Ectodermal cell (in vitro differentiated cells): ENCODE results near the gene RPL15.

Source experiments
- H3K27ac ChIP-seq: 2 replicates; pipeline ENCODE4 v1.7.0; 2013; ENCODE audit warnings: mild to moderate bottlenecking, low read depth, low read length; ENCODE audit not compliant: insufficient read depth, poor library complexity, severe bottlenecking
- H3K27me3 ChIP-seq: 2 replicates; pipeline ENCODE4 v1.7.0; 2013; ENCODE audit warnings: mild to moderate bottlenecking, low read length; ENCODE audit not compliant: insufficient read depth, control insufficient read depth, poor library complexity, severe bottlenecking
- H3K36me3 ChIP-seq: one replicate; pipeline ENCODE4 v1.7.0; 2013; ENCODE audit warnings: low read length; ENCODE audit not compliant: control insufficient read depth, insufficient read depth
- H3K4me1 ChIP-seq: one replicate; pipeline ENCODE4 v1.7.0; 2013; ENCODE audit warnings: low read length; ENCODE audit not compliant: control insufficient read depth, insufficient read depth
- H3K4me3 ChIP-seq: 2 replicates; pipeline ENCODE4 v1.7.0; 2013; ENCODE audit warnings: low read depth, low read length, control low read depth; ENCODE audit not compliant: insufficient read depth
- H3K9me3 ChIP-seq: 2 replicates; pipeline ENCODE4 v1.7.0; 2013; ENCODE audit warnings: mild to moderate bottlenecking, low read length, moderate library complexity; ENCODE audit not compliant: control insufficient read depth
- WGBS, 2 experiments: methylation state at CpG; one replicate each; pipeline ENCODE4 v1.1.7; 2013; ENCODE audit warnings: missing lambda C conversion rate in 2 of 2; 5-methylcytosine and 5-hydroxymethylcytosine counted together

Gene RPL15

GRCh38 chr3:23923786-23924185 lies 6.9 kb downstream of the RPL15 start:
- Histone ChIP-seq H3K27me3 (no peaks in the 10 kb centered on the region), H3K4me1 (no peaks in the 10 kb centered on the region), H3K27ac (no peak overlapping the region), H3K36me3 (peaks cover 8% of the 10 kb centered on the region), H3K4me3 (no peak overlapping the region), H3K9me3 (no peaks in the 10 kb centered on the region)
- WGBS, 2 experiments, result 94 to 100% methylated on average over 2 of the region's 2 CpGs

- no peak overlapping the region for H3K4me3 ChIP-seq
- no peak overlapping the region for H3K27ac ChIP-seq
- 87 to 88% methylated on average over 6 of the region's 7 CpGs for WGBS, 2 experiments
- H3K27me3 ChIP-seq, result no peaks in the 10 kb centered on the region
- no peaks in the 10 kb centered on the region for H3K36me3 ChIP-seq
- no peaks in the 10 kb centered on the region for H3K9me3 ChIP-seq
- H3K4me1 ChIP-seq, result no peaks in the 10 kb centered on the region
Measured at GRCh38 chr3:23926246-23926645, 9.3 kb downstream of the RPL15 start.

DNA sequence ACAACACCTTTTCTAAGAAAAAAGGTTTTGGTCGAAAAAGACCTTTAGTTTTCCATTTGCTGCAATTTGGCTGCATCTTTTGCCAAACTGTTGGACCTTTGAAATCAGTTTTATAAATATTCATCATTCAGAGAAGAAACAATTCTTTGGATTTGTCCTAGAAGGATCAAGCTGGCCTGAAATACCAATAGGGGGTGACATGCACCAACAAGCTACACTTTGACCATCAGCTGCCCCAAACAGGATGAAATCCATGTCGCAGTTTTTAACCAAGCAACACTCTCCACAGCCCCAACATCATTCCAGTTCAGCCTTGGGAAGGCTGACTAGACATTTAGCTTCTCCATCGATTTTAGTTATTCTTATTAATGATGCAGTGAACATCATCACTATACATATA lies 9.8 kb downstream of the RPL15 start:
- WGBS, 2 experiments, result 86 to 87% methylated on average over 2 of the region's 3 CpGs
- no peaks in the 10 kb centered on the region for H3K9me3 ChIP-seq
- H3K4me1 ChIP-seq, result no peaks in the 10 kb centered on the region
- H3K27me3 ChIP-seq, result no peaks in the 10 kb centered on the region
- H3K4me3 ChIP-seq, result no peak overlapping the region
- H3K36me3 ChIP-seq, result no peaks in the 10 kb centered on the region
- H3K27ac ChIP-seq, result no peak overlapping the region

GRCh38 chr3:23928524-23928923 lies 11.6 kb downstream of the RPL15 start:
- Histone ChIP-seq H3K27me3 (no peaks in the 10 kb centered on the region), H3K4me3 (no peak overlapping the region), H3K27ac (no peak overlapping the region), H3K36me3 (no peaks in the 10 kb centered on the region), H3K9me3 (no peaks in the 10 kb centered on the region), H3K4me1 (no peaks in the 10 kb centered on the region)
- whole genome bisulfite sequencing, 2 experiments, result 88 to 91% methylated on average over 8 of the region's 8 CpGs

GRCh38 chr3:23931597-23931996 lies 14.7 kb downstream of the RPL15 start:
- no peak overlapping the region for H3K27ac ChIP-seq
- no peaks in the 10 kb centered on the region for H3K4me1 ChIP-seq
- H3K4me3 ChIP-seq, result no peak overlapping the region
- H3K9me3 ChIP-seq, result no peaks in the 10 kb centered on the region
- 85 to 88% methylated on average over 3 of the region's 3 CpGs for WGBS, 2 experiments
- H3K36me3 ChIP-seq, result no peaks in the 10 kb centered on the region
- H3K27me3 ChIP-seq, result no peaks in the 10 kb centered on the region

GRCh38 chr3:23932571-23932970 lies 15.6 kb downstream of the RPL15 start:
- no peaks in the 10 kb centered on the region for H3K9me3 ChIP-seq
- WGBS, 2 experiments, result 86 to 88% methylated on average over 3 of the region's 4 CpGs
- H3K4me3 ChIP-seq, result no peak overlapping the region
- H3K27ac ChIP-seq, result no peak overlapping the region
- H3K4me1 ChIP-seq, result no peaks in the 10 kb centered on the region
- no peaks in the 10 kb centered on the region for H3K27me3 ChIP-seq
- no peaks in the 10 kb centered on the region for H3K36me3 ChIP-seq

DNA sequence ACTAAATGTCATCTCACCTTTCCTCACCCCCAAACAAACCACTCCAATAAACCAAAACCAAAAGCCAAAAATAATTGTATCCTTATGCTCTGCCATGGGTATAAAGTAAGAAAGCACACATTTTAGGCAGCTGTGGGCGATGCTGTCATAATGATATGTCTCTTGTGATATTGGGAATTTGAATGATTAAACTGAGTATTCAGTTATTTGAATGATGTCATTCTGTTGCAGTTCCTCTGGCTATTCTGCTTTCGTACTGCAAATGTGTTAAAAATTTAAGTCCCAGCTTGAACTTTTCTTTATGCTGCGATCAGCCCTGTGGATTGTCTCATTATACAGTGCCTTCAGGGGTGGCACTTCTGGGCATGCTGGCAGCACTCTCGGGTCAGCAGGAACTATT lies 17.3 kb downstream of the RPL15 start:
- Histone ChIP-seq H3K4me1 (no peaks in the 10 kb centered on the region), H3K4me3 (no peak overlapping the region), H3K27me3 (no peaks in the 10 kb centered on the region), H3K27ac (no peak overlapping the region), H3K9me3 (no peaks in the 10 kb centered on the region), H3K36me3 (no peaks in the 10 kb centered on the region)
- 67 to 71% methylated on average over 4 of the region's 4 CpGs for WGBS, 2 experiments

DNA sequence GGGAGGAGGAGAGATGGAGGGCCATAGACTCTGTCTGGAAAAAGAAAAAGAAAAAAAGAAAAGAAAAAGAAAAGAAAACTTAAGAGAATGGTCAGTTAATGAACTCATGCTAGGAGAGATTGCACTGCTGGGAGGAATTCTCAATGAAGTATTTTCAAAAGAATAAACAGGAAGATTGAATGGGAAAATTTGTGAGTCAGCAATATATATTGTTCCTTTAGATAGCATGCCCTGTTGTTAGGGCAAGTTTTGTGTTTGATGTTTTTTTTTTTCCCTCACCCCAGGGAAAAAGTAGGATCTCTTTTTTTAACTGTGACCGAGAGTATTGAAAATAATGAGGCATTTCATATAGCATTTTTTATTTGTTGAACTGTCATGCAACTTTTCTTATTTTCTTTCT lies 20.4 kb downstream of the RPL15 start:
- Histone ChIP-seq H3K36me3 (no peaks in the 10 kb centered on the region), H3K9me3 (no peaks in the 10 kb centered on the region), H3K4me1 (no peaks in the 10 kb centered on the region), H3K27me3 (no peaks in the 10 kb centered on the region), H3K4me3 (no peak overlapping the region), H3K27ac (no peak overlapping the region)
- WGBS, 2 experiments, result no CpG with 5 or more reads among the region's 1 CpG

DNA sequence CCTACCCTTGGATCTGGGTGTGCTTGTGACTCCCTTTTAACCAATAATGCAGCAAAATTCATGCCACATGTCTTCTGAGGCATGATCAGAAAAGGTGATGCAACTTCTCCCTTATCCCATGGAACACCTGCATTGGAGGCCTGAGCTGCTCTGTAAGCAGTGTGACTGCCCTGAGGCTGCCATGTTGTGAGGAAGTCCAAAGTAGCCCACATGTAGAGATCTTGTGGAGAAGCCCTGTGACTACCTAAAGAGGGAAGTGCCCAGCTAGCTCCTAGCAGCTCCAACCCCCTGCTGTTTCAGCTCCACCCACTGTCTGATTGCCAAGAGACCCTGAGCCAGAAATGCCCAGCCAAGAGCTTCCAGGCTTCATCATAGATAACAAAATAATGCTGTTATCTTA lies 21.8 kb downstream of the RPL15 start:
- H3K36me3 ChIP-seq, result no peaks in the 10 kb centered on the region
- no peak overlapping the region for H3K4me3 ChIP-seq
- no peaks in the 10 kb centered on the region for H3K27me3 ChIP-seq
- no peaks in the 10 kb centered on the region for H3K9me3 ChIP-seq
- no peak overlapping the region for H3K27ac ChIP-seq
- peaks cover 2% of the 10 kb centered on the region for H3K4me1 ChIP-seq

- 91 to 94% methylated on average over 5 of the region's 5 CpGs for WGBS, 2 experiments
- no peak overlapping the region for H3K4me3 ChIP-seq
- H3K27me3 ChIP-seq, result no peaks in the 10 kb centered on the region
- H3K27ac ChIP-seq, result no peak overlapping the region
- peaks cover 8% of the 10 kb centered on the region for H3K4me1 ChIP-seq
- no peaks in the 10 kb centered on the region for H3K36me3 ChIP-seq
- no peaks in the 10 kb centered on the region for H3K9me3 ChIP-seq
Measured at GRCh38 chr3:23940775-23941174, 23.8 kb downstream of the RPL15 start.

GRCh38 chr3:23941440-23941839 lies 24.5 kb downstream of the RPL15 start:
- no peak overlapping the region for H3K4me3 ChIP-seq
- no peak overlapping the region for H3K27ac ChIP-seq
- H3K4me1 ChIP-seq, result peaks cover 8% of the 10 kb centered on the region
- no peaks in the 10 kb centered on the region for H3K27me3 ChIP-seq
- no peaks in the 10 kb centered on the region for H3K9me3 ChIP-seq
- no peaks in the 10 kb centered on the region for H3K36me3 ChIP-seq
- WGBS, 2 experiments, result 90 to 96% methylated on average over 3 to 4 of the region's 4 CpGs
